ENCODE results near the gene SEMA3A.

- TF ChIP-seq, protein P1, sequence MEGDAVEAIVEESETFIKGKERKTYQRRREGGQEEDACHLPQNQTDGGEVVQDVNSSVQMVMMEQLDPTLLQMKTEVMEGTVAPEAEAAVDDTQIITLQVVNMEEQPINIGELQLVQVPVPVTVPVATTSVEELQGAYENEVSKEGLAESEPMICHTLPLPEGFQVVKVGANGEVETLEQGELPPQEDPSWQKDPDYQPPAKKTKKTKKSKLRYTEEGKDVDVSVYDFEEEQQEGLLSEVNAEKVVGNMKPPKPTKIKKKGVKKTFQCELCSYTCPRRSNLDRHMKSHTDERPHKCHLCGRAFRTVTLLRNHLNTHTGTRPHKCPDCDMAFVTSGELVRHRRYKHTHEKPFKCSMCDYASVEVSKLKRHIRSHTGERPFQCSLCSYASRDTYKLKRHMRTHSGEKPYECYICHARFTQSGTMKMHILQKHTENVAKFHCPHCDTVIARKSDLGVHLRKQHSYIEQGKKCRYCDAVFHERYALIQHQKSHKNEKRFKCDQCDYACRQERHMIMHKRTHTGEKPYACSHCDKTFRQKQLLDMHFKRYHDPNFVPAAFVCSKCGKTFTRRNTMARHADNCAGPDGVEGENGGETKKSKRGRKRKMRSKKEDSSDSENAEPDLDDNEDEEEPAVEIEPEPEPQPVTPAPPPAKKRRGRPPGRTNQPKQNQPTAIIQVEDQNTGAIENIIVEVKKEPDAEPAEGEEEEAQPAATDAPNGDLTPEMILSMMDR (IDR thresholded peaks at IDR 0.05; ENCODE audit: low read depth, low read length, missing input control) = no peak
- TF ChIP-seq YY1 (IDR thresholded peaks at IDR 0.05) (no peak), REST (IDR thresholded peaks at IDR 0.05) (no peak), HNF4G (IDR thresholded peaks at IDR 0.05) (no peak), TAF1 (conservative IDR thresholded peaks at IDR 0.05) (no peak)
- TF ChIP-seq, protein P2, sequence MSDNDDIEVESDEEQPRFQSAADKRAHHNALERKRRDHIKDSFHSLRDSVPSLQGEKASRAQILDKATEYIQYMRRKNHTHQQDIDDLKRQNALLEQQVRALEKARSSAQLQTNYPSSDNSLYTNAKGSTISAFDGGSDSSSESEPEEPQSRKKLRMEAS (IDR thresholded peaks at IDR 0.05) = no peak
Measured at GRCh38 chr7:84182301-84182700, 12.3 kb downstream of the SEMA3A start.

All from liver (tissue), 3 donors.